ENCODE data around the gene FREY1.

FREY1 gene

DNA sequence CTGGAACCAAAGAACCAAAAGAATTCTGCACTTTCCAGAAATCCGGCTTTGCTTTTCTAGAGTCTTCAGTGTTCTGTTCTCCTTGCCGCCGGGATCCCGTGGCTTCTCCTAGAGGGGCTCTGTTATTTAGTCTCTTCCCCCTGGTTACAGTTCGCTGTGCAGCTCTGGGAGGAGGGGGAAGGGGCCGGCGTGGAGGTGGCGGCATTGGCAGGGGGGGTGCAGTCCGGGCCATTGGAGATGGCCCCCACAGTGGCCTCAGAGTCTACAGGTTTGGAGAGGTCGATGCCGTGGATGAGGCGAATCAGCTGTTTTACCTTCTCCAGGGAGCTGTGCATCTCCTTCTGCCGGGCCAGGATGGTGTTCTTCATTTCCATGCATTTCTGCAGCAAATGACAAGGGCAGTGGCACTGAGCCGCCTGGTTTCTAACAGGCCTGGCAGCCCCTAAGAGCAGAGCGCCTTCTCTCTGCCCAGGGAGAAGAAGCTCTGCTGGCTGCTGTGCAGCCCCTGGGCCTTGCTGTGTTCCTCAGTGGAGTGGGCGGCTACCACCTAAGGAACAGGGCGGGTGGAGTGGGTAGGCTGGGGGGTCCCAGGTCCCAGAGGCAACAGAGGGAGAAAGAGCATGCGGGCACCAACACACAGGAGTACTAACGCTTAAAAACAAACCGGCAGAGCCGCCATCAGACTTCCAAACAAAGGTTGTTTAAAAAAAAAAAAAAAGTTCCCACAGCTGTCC lies 26.9 kb upstream of the FREY1 start:
- Histone ChIP-seq H3K4ac (ENCODE audit: low read depth, low read length) (no peak overlapping the region), H3K18ac (ENCODE audit: low read length) (no peak overlapping the region), H3K36me3 (ENCODE audit: control insufficient read depth in 1 of 2, insufficient read depth in 2 of 2, low read length in 2 of 2) (peaks cover 23 to 24% of the 10 kb centered on the region in 2 experiments), H4K91ac (ENCODE audit: low read depth, low read length) (peak overlapping the region; percentile 10), H3K9ac (ENCODE audit: low read length) (no peak overlapping the region), H3K9me3 (ENCODE audit: insufficient read depth, low read depth, low read length) (no peaks in the 10 kb centered on the region), H3K4me1 (ENCODE audit: control insufficient read depth in 1 of 2, insufficient read depth in 2 of 2, low read length in 2 of 2) (peaks cover 12 to 18% of the 10 kb centered on the region in 2 experiments), H3K79me1 (ENCODE audit: low read length) (peaks cover 3% of the 10 kb centered on the region), H3K79me2 (ENCODE audit: control insufficient read depth, insufficient read depth, low read length, poor library complexity) (no peaks in the 10 kb centered on the region), H3K4me3 (ENCODE audit: low read depth, low read length) (no peak overlapping the region), H2BK12ac (ENCODE audit: low read length) (no peak overlapping the region), H3K4me2 (ENCODE audit: low read length) (no peak overlapping the region), H3K27me3 (ENCODE audit: insufficient read depth, low read length) (no peaks in the 10 kb centered on the region), H3K23ac (ENCODE audit: low read length) (no peak overlapping the region), H3K14ac (ENCODE audit: low read length) (no peak overlapping the region), H2BK120ac (ENCODE audit: insufficient read depth, low read length, poor library complexity) (no peak overlapping the region), H4K12ac (ENCODE audit: low read depth, low read length) (no peak overlapping the region), H3K27ac (ENCODE audit: low read depth, low read length) (peak overlapping the region; percentile 5), H2AFZ (ENCODE audit: insufficient read depth, low read length, poor library complexity) (no peak overlapping the region), H4K8ac (ENCODE audit: low read depth, low read length) (no peak overlapping the region), H2AK5ac (ENCODE audit: low read length) (no peak overlapping the region), H2BK5ac (ENCODE audit: low read depth, low read length, poor library complexity) (peak overlapping the region; percentile 18)
- no peak for DNase-seq
- no CpG with 5 or more reads among the region's 21 CpGs for WGBS (ENCODE audit: extremely low coverage, insufficient coverage, insufficient read length)

DNA sequence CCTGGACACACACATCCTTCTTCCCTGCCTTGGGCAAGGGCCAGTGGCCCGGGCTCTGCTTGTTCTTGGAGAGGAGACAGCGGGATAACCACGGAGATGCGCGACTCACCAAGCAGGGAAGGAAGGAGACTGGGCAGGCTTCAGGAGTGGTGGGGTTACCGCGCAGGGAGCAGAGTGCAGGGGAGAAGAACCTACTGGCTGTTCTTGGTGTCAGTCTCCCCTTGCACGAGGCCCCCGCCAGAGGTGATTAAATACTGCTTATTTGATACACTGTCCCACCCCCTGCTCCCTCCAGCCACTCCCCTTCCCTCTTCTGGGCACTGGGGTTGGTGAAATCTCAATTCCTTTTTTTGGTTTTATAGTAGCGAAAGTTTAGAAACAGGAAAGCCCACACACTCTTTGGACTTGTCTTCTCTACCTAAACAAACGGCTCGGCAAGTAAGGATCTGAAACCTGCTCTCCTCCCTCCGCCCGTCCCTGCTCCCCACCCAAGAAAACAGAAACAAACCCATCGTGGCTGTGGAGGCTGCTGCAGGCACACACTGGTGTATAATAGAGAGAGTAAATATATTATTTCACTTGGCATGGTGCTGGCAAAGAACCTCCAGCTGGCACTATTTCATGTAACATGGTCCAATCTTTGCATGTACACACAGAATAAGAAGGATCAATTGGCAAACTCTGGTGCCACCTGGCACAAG lies 26.2 kb upstream of the FREY1 start:
- Histone ChIP-seq H3K27me3 (ENCODE audit: insufficient read depth, low read length) (no peaks in the 10 kb centered on the region), H3K36me3 (ENCODE audit: control insufficient read depth in 1 of 2, insufficient read depth in 2 of 2, low read length in 2 of 2) (peaks cover 23 to 24% of the 10 kb centered on the region in 2 experiments), H2BK120ac (ENCODE audit: insufficient read depth, low read length, poor library complexity) (no peak overlapping the region), H3K23ac (ENCODE audit: low read length) (no peak overlapping the region), H4K8ac (ENCODE audit: low read depth, low read length) (no peak overlapping the region), H2BK5ac (ENCODE audit: low read depth, low read length, poor library complexity) (no peak overlapping the region), H3K79me2 (ENCODE audit: control insufficient read depth, insufficient read depth, low read length, poor library complexity) (no peaks in the 10 kb centered on the region), H3K4ac (ENCODE audit: low read depth, low read length) (no peak overlapping the region), H3K4me3 (ENCODE audit: low read depth, low read length) (no peak overlapping the region), H3K79me1 (ENCODE audit: low read length) (peaks cover 3% of the 10 kb centered on the region), H4K12ac (ENCODE audit: low read depth, low read length) (no peak overlapping the region), H3K18ac (ENCODE audit: low read length) (no peak overlapping the region), H3K9ac (ENCODE audit: low read length) (no peak overlapping the region), H2AK5ac (ENCODE audit: low read length) (no peak overlapping the region), H3K14ac (ENCODE audit: low read length) (no peak overlapping the region), H3K27ac (ENCODE audit: low read depth, low read length) (no peak overlapping the region), H3K4me1 (ENCODE audit: control insufficient read depth in 1 of 2, insufficient read depth in 2 of 2, low read length in 2 of 2) (peaks cover 14 to 18% of the 10 kb centered on the region in 2 experiments), H4K91ac (ENCODE audit: low read depth, low read length) (no peak overlapping the region), H2BK12ac (ENCODE audit: low read length) (no peak overlapping the region), H2AFZ (ENCODE audit: insufficient read depth, low read length, poor library complexity) (no peak overlapping the region), H3K4me2 (ENCODE audit: low read length) (no peak overlapping the region), H3K9me3 (ENCODE audit: insufficient read depth, low read depth, low read length) (no peaks in the 10 kb centered on the region)
- no CpG with 5 or more reads among the region's 15 CpGs for WGBS (ENCODE audit: extremely low coverage, insufficient coverage, insufficient read length)
- DNase-seq = no peak

GRCh38 chr11:45932217-45932616 lies 25.1 kb upstream of the FREY1 start:
- no peak overlapping the region for H4K12ac ChIP-seq (ENCODE audit: low read depth, low read length)
- no peak overlapping the region for H3K27ac ChIP-seq (ENCODE audit: low read depth, low read length)
- H2AK5ac ChIP-seq (ENCODE audit: low read length) = no peak overlapping the region
- no CpG with 5 or more reads among the region's 8 CpGs for WGBS (ENCODE audit: extremely low coverage, insufficient coverage, insufficient read length)
- H3K4ac ChIP-seq (ENCODE audit: low read depth, low read length) = no peak overlapping the region
- H3K79me1 ChIP-seq (ENCODE audit: low read length) = peaks cover 5% of the 10 kb centered on the region
- no peak overlapping the region for H2AFZ ChIP-seq (ENCODE audit: insufficient read depth, low read length, poor library complexity)
- no peak overlapping the region for H2BK12ac ChIP-seq (ENCODE audit: low read length)
- DNase-seq = no peak
- no peak overlapping the region for H3K4me3 ChIP-seq (ENCODE audit: low read depth, low read length)
- peaks cover 20 to 24% of the 10 kb centered on the region in 2 experiments for H3K36me3 ChIP-seq (ENCODE audit: control insufficient read depth in 1 of 2, insufficient read depth in 2 of 2, low read length in 2 of 2)
- peaks cover 19 to 23% of the 10 kb centered on the region in 2 experiments for H3K4me1 ChIP-seq (ENCODE audit: control insufficient read depth in 1 of 2, insufficient read depth in 2 of 2, low read length in 2 of 2)
- H2BK120ac ChIP-seq (ENCODE audit: insufficient read depth, low read length, poor library complexity) = no peak overlapping the region
- no peak overlapping the region for H3K14ac ChIP-seq (ENCODE audit: low read length)
- H3K23ac ChIP-seq (ENCODE audit: low read length) = no peak overlapping the region
- no peaks in the 10 kb centered on the region for H3K27me3 ChIP-seq (ENCODE audit: insufficient read depth, low read length)
- no peak overlapping the region for H3K4me2 ChIP-seq (ENCODE audit: low read length)
- no peak overlapping the region for H3K9ac ChIP-seq (ENCODE audit: low read length)
- H3K18ac ChIP-seq (ENCODE audit: low read length) = no peak overlapping the region
- no peaks in the 10 kb centered on the region for H3K79me2 ChIP-seq (ENCODE audit: control insufficient read depth, insufficient read depth, low read length, poor library complexity)
- H4K8ac ChIP-seq (ENCODE audit: low read depth, low read length) = no peak overlapping the region
- H2BK5ac ChIP-seq (ENCODE audit: low read depth, low read length, poor library complexity) = no peak overlapping the region
- H3K9me3 ChIP-seq (ENCODE audit: insufficient read depth, low read depth, low read length) = no peaks in the 10 kb centered on the region
- H4K91ac ChIP-seq (ENCODE audit: low read depth, low read length) = no peak overlapping the region

GRCh38 chr11:45931739-45932138 lies 24.7 kb upstream of the FREY1 start:
- Histone ChIP-seq H3K79me1 (ENCODE audit: low read length) (peaks cover 5% of the 10 kb centered on the region), H4K8ac (ENCODE audit: low read depth, low read length) (no peak overlapping the region), H2AFZ (ENCODE audit: insufficient read depth, low read length, poor library complexity) (no peak overlapping the region)

More at GRCh38 chr11:45931739-45932138, 24.7 kb upstream of the FREY1 start:
- Histone ChIP-seq H3K36me3 (ENCODE audit: control insufficient read depth in 1 of 2, insufficient read depth in 2 of 2, low read length in 2 of 2) (peaks cover 20 to 24% of the 10 kb centered on the region in 2 experiments), H3K14ac (ENCODE audit: low read length) (no peak overlapping the region), H3K27ac (ENCODE audit: low read depth, low read length) (no peak overlapping the region), H3K27me3 (ENCODE audit: insufficient read depth, low read length) (no peaks in the 10 kb centered on the region), H2BK12ac (ENCODE audit: low read length) (no peak overlapping the region), H3K23ac (ENCODE audit: low read length) (no peak overlapping the region), H3K79me2 (ENCODE audit: control insufficient read depth, insufficient read depth, low read length, poor library complexity) (no peaks in the 10 kb centered on the region), H4K12ac (ENCODE audit: low read depth, low read length) (no peak overlapping the region), H3K4me3 (ENCODE audit: low read depth, low read length) (no peak overlapping the region), H3K18ac (ENCODE audit: low read length) (no peak overlapping the region), H3K4ac (ENCODE audit: low read depth, low read length) (no peak overlapping the region), H3K9me3 (ENCODE audit: insufficient read depth, low read depth, low read length) (no peaks in the 10 kb centered on the region), H2BK120ac (ENCODE audit: insufficient read depth, low read length, poor library complexity) (no peak overlapping the region), H2AK5ac (ENCODE audit: low read length) (no peak overlapping the region), H4K91ac (ENCODE audit: low read depth, low read length) (no peak overlapping the region), H2BK5ac (ENCODE audit: low read depth, low read length, poor library complexity) (no peak overlapping the region), H3K4me2 (ENCODE audit: low read length) (no peak overlapping the region), H3K4me1 (ENCODE audit: control insufficient read depth in 1 of 2, insufficient read depth in 2 of 2, low read length in 2 of 2) (peaks cover 19 to 25% of the 10 kb centered on the region in 2 experiments), H3K9ac (ENCODE audit: low read length) (no peak overlapping the region)
- no CpG with 5 or more reads among the region's 10 CpGs for WGBS (ENCODE audit: extremely low coverage, insufficient coverage, insufficient read length)
- DNase-seq = no peak
